HepG2 (cell line): ENCODE data around the gene PLEKHH3. TPM values are rescaled to one million over a fixed set of nuclear protein-coding genes. Genes with fewer than 3 reads are reported as not detected.
A peak's percentile ranks its signal among the peaks of the same experiment; 100 is the strongest.

Experiments used
- ASH2L ChIP-seq: fragments of 300-600, 200-600 bp; sonication (generic); IDR thresholded peaks from 2 replicates; pipeline ENCODE4 v1.7.0; 2017; ENCODE audit warnings: low read depth, mild to moderate bottlenecking, moderate library complexity, mixed read lengths, low read length; ENCODE audit not compliant: insufficient read length
- FLYWCH1 ChIP-seq: sonication (generic); formaldehyde crosslinking; IDR thresholded peaks from 2 replicates; pipeline ENCODE4 v1.8.1; 2023; ENCODE audit warnings: mild to moderate bottlenecking, missing genetic modification reagents
- FOXC1 ChIP-seq: sonication (generic); formaldehyde crosslinking; IDR thresholded peaks from 2 replicates; pipeline ENCODE4 v1.8.0; 2022; ENCODE audit warnings: mild to moderate bottlenecking, missing genetic modification reagents, borderline replicate concordance
- FOXJ3 ChIP-seq: sonication (generic); formaldehyde crosslinking; IDR thresholded peaks from 2 replicates; pipeline ENCODE4 v1.4.0; 2020; ENCODE audit warnings: missing genetic modification reagents, mild to moderate bottlenecking, borderline replicate concordance
- FOXK2 ChIP-seq: fragments of 450-650 bp; IDR thresholded peaks from 2 replicates; pipeline ENCODE4 v1.6.1; 2016
- HNRNPL ChIP-seq: fragments of 200-400 bp; formaldehyde crosslinking; IDR thresholded peaks from 2 replicates; pipeline ENCODE4 v1.6.1; 2017; ENCODE audit warnings: mild to moderate bottlenecking, low read depth, low read length
- TCF7 ChIP-seq: sonication (generic); IDR thresholded peaks from 2 replicates; pipeline ENCODE4 v1.6.1; 2016; ENCODE audit warnings: antibody characterized with exemption, low read depth
- ZFP36L1 ChIP-seq: sonication (generic); formaldehyde crosslinking; IDR thresholded peaks from 2 replicates; pipeline ENCODE4 v1.8.0; 2022; ENCODE audit warnings: mild to moderate bottlenecking, missing genetic modification reagents, moderate library complexity
- ZHX2 ChIP-seq, 2 experiments: sonication (generic) in 1 of 2; formaldehyde crosslinking in 1 of 2; IDR thresholded peaks; 2 replicates each; pipeline versions ENCODE4 v1.6.1 to v1.9.0; 2014 to 2022; ENCODE audit warnings: antibody characterized with exemption in 1 of 2, borderline replicate concordance in 1 of 2, inconsistent platforms in 1 of 2, low read depth in 1 of 2, missing genetic modification reagents in 1 of 2
- ZKSCAN8 ChIP-seq: IDR thresholded peaks from 2 replicates; pipeline ENCODE4 v1.6.1; 2016; ENCODE audit warnings: borderline replicate concordance, missing genetic modification reagents, missing compliant biosample characterization
- ZNF230 ChIP-seq: sonication (generic); formaldehyde crosslinking; IDR thresholded peaks from 2 replicates; pipeline ENCODE4 v1.4.0; 2020; ENCODE audit warnings: mild to moderate bottlenecking, missing genetic modification reagents
- ZNF234 ChIP-seq: sonication (generic); formaldehyde crosslinking; conservative IDR thresholded peaks from 2 replicates; pipeline ENCODE4 v1.5.1; 2020; ENCODE audit warnings: mild to moderate bottlenecking, missing genetic modification reagents
- ZNF468 ChIP-seq: sonication (generic); formaldehyde crosslinking; IDR thresholded peaks from 2 replicates; pipeline ENCODE4 v1.8.0; 2022; ENCODE audit warnings: mild to moderate bottlenecking, moderate library complexity, missing genetic modification reagents
- ZNF720 ChIP-seq: sonication (generic); formaldehyde crosslinking; IDR thresholded peaks from 2 replicates; pipeline ENCODE4 v1.4.0; 2020; ENCODE audit warnings: missing genetic modification reagents
- ZNF747 ChIP-seq: sonication (generic); formaldehyde crosslinking; IDR thresholded peaks from 2 replicates; pipeline ENCODE4 v1.8.1; 2023; ENCODE audit warnings: missing genetic modification reagents, mild to moderate bottlenecking, borderline replicate concordance
- polyA plus RNA-seq, 8 experiments: library from polyadenylated mRNA; depleted of rRNA in 3 of 8; stranded (reverse) in 7 of 8; unstranded in 1 of 8; fragments of >200 nt; fragmentation: Illumina TruSeq in 4 of 8; extraction: Trizol in 4 of 8; gene quantifications; 2 replicates each; pipeline versions ENCODE4 v1.2.1 to v1.2.3, GENCODE V29; 2011 to 2016; ENCODE audit warnings: low read depth in 4 of 8, missing spikeins in 1 of 8, mixed read lengths in 1 of 8; ENCODE audit not compliant: insufficient read depth in 1 of 8
- total RNA-seq, 5 experiments: library from RNA; depleted of rRNA; stranded (reverse); fragments of >200 nt; fragmentation: Illumina TruSeq; extraction: Trizol; gene quantifications; 2 replicates each; pipeline ENCODE4 v1.2.3, GENCODE V29; 2016; ENCODE audit warnings: low read depth in 1 of 5
- TF ChIP-seq, protein P1 (sequence below): sonication (generic); formaldehyde crosslinking; IDR thresholded peaks from 2 replicates; pipeline ENCODE4 v1.5.0; 2020; ENCODE audit warnings: mild to moderate bottlenecking, missing genetic modification reagents, borderline replicate concordance
- TF ChIP-seq, protein P2 (sequence below): sonication (generic); formaldehyde crosslinking; conservative IDR thresholded peaks from 2 replicates; pipeline ENCODE4 v1.8.0; 2022; ENCODE audit warnings: missing genetic modification reagents

PLEKHH3 gene
- total and polyA plus RNA-seq, 2 of the 13 experiments (the other 11 are each of a cell fraction or from before 2014, with no cell fraction given): 6.0 to 19.9 TPM

DNA sequence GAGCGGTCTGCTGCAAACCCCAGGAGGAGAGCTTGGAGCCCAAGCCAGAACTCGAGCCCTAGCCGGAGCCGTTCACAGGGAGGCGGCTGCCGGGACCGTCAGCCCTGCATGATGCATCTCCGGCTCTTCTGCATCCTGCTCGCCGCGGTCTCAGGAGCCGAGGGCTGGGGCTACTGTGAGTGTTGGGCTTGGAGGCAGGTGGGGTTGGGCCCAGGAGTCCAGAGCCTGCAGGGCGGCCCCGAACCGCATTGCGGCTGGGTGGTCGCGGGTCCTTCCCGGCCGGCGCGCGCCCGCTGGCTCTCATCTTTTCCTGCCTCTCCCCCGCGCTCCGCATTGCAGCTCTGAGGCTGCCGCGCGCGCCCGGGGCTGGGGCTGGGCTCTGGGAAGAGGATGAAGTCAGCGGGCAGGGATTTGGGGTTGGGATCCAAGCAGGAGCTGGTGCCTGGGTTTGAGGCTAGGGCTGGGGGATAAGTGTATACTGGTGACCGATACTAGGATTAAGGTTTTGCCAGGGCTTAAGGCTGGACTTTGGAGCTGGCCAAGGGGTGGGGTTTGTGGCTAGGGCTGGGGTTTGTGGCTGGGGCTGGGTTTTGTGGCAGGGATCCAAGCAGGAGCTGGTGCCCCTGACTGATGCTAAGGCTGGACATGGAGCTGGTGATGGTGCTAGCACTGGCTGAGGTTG is 6.1 kb upstream of the PLEKHH3 start (continued):
- TF ChIP-seq ZNF747 (CRISPR knock-in tag): no peak
- no peak for TF ChIP-seq HNRNPL
- TF ChIP-seq ASH2L: peak; percentile 33
- TF ChIP-seq FOXK2: no peak
- 0 out of 2 replicates have a peak, but pooled peaks have one; percentile 46 for TF ChIP-seq ZFP36L1
- TF ChIP-seq ZHX2 (IDR thresholded peaks at IDR 0.05; ENCODE audit: low read depth): no peak
- TF ChIP-seq ZHX2 (CRISPR knock-in tag; IDR thresholded peaks at IDR 0.05; ENCODE audit: borderline replicate concordance): no peak
- no peak for TF ChIP-seq ZNF234 (CRISPR knock-in tag)
- TF ChIP-seq, protein P1, sequence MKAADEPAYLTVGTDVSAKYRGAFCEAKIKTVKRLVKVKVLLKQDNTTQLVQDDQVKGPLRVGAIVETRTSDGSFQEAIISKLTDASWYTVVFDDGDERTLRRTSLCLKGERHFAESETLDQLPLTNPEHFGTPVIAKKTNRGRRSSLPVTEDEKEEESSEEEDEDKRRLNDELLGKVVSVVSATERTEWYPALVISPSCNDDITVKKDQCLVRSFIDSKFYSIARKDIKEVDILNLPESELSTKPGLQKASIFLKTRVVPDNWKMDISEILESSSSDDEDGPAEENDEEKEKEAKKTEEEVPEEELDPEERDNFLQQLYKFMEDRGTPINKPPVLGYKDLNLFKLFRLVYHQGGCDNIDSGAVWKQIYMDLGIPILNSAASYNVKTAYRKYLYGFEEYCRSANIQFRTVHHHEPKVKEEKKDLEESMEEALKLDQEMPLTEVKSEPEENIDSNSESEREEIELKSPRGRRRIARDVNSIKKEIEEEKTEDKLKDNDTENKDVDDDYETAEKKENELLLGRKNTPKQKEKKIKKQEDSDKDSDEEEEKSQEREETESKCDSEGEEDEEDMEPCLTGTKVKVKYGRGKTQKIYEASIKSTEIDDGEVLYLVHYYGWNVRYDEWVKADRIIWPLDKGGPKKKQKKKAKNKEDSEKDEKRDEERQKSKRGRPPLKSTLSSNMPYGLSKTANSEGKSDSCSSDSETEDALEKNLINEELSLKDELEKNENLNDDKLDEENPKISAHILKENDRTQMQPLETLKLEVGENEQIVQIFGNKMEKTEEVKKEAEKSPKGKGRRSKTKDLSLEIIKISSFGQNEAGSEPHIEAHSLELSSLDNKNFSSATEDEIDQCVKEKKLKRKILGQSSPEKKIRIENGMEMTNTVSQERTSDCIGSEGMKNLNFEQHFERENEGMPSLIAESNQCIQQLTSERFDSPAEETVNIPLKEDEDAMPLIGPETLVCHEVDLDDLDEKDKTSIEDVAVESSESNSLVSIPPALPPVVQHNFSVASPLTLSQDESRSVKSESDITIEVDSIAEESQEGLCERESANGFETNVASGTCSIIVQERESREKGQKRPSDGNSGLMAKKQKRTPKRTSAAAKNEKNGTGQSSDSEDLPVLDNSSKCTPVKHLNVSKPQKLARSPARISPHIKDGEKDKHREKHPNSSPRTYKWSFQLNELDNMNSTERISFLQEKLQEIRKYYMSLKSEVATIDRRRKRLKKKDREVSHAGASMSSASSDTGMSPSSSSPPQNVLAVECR (CRISPR knock-in tag): peak; percentile 79
- TF ChIP-seq ZNF230 (CRISPR knock-in tag): no peak
- no peak for TF ChIP-seq ZKSCAN8 (CRISPR knock-in tag)
- no peak for TF ChIP-seq FOXC1 (CRISPR knock-in tag)
- no peak for TF ChIP-seq TCF7
- TF ChIP-seq ZNF720 (CRISPR knock-in tag): no peak
- no peak for TF ChIP-seq FLYWCH1
- TF ChIP-seq, protein P2, sequence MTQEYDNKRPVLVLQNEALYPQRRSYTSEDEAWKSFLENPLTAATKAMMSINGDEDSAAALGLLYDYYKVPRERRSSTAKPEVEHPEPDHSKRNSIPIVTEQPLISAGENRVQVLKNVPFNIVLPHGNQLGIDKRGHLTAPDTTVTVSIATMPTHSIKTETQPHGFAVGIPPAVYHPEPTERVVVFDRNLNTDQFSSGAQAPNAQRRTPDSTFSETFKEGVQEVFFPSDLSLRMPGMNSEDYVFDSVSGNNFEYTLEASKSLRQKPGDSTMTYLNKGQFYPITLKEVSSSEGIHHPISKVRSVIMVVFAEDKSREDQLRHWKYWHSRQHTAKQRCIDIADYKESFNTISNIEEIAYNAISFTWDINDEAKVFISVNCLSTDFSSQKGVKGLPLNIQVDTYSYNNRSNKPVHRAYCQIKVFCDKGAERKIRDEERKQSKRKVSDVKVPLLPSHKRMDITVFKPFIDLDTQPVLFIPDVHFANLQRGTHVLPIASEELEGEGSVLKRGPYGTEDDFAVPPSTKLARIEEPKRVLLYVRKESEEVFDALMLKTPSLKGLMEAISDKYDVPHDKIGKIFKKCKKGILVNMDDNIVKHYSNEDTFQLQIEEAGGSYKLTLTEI (CRISPR knock-in tag): no peak
- TF ChIP-seq ZNF468 (CRISPR knock-in tag): peak; percentile 84; the same call in 1 of the 2 replicates
- no peak for TF ChIP-seq FOXJ3 (CRISPR knock-in tag)
